Measurements from ENCODE around the gene NKD1.

The NKD1 gene

GRCh38 chr16:50664270-50664669 is 116.1 kb downstream of the NKD1 start:
- Histone ChIP-seq H3K9me3 (ENCODE audit: insufficient read depth, low read depth, low read length) (no peaks in the 10 kb centered on the region), H3K27ac (ENCODE audit: low read length) (no peak overlapping the region), H3K4me1 (ENCODE audit: insufficient read depth, low read length) (no peaks in the 10 kb centered on the region; the same call in 1 of the 2 replicates), H3K9ac (ENCODE audit: low read depth, low read length) (no peak overlapping the region), H3K4me3 (ENCODE audit: low read length) (no peak overlapping the region), H3K27me3 (ENCODE audit: insufficient read depth, low read length) (peaks cover 9% of the 10 kb centered on the region), H3K36me3 (ENCODE audit: insufficient read depth, low read depth, low read length) (no peaks in the 10 kb centered on the region)

GRCh38 chr16:50665128-50665878 is 117.1 kb downstream of the NKD1 start:
- H3K36me3 ChIP-seq (ENCODE audit: insufficient read depth, low read depth, low read length), result no peaks in the 10 kb centered on the region
- H3K4me1 ChIP-seq (ENCODE audit: insufficient read depth, low read length), result no peaks in the 10 kb centered on the region; the same call in 1 of the 2 replicates
- peak overlapping the region; percentile 78 for H3K4me3 ChIP-seq (ENCODE audit: low read length)
- H3K27ac ChIP-seq (ENCODE audit: low read length), result no peak overlapping the region
- H3K9ac ChIP-seq (ENCODE audit: low read depth, low read length), result peak overlapping the region; percentile 80; the same call in 1 of the 2 replicates
- no peaks in the 10 kb centered on the region for H3K9me3 ChIP-seq (ENCODE audit: insufficient read depth, low read depth, low read length)
- H3K27me3 ChIP-seq (ENCODE audit: insufficient read depth, low read length), result peaks cover 9% of the 10 kb centered on the region

- H3K27me3 ChIP-seq (ENCODE audit: insufficient read depth, low read length), result peaks cover 9% of the 10 kb centered on the region
- no peaks in the 10 kb centered on the region; the same call in 1 of the 2 replicates for H3K4me1 ChIP-seq (ENCODE audit: insufficient read depth, low read length)
- H3K4me3 ChIP-seq (ENCODE audit: low read length), result no peak overlapping the region
- H3K36me3 ChIP-seq (ENCODE audit: insufficient read depth, low read depth, low read length), result no peaks in the 10 kb centered on the region
- peaks cover 9% of the 10 kb centered on the region for H3K9me3 ChIP-seq (ENCODE audit: insufficient read depth, low read depth, low read length)
- H3K9ac ChIP-seq (ENCODE audit: low read depth, low read length), result no peak overlapping the region
- no peak overlapping the region for H3K27ac ChIP-seq (ENCODE audit: low read length)
Measured at GRCh38 chr16:50666658-50667496, 118.7 kb downstream of the NKD1 start.

GRCh38 chr16:50667497-50668367 is 119.5 kb downstream of the NKD1 start:
- Histone ChIP-seq H3K4me1 (ENCODE audit: insufficient read depth, low read length) (no peaks in the 10 kb centered on the region; the same call in 1 of the 2 replicates), H3K9me3 (ENCODE audit: insufficient read depth, low read depth, low read length) (peaks cover 18% of the 10 kb centered on the region), H3K27me3 (ENCODE audit: insufficient read depth, low read length) (peaks cover 9% of the 10 kb centered on the region), H3K4me3 (ENCODE audit: low read length) (no peak overlapping the region), H3K36me3 (ENCODE audit: insufficient read depth, low read depth, low read length) (no peaks in the 10 kb centered on the region), H3K27ac (ENCODE audit: low read length) (no peak overlapping the region), H3K9ac (ENCODE audit: low read depth, low read length) (no peak overlapping the region)

GRCh38 chr16:50668368-50669008 is 120.3 kb downstream of the NKD1 start:
- no peaks in the 10 kb centered on the region; the same call in 1 of the 2 replicates for H3K4me1 ChIP-seq (ENCODE audit: insufficient read depth, low read length)
- H3K27me3 ChIP-seq (ENCODE audit: insufficient read depth, low read length), result peaks cover 9% of the 10 kb centered on the region
- H3K9ac ChIP-seq (ENCODE audit: low read depth, low read length), result no peak overlapping the region
- H3K27ac ChIP-seq (ENCODE audit: low read length), result no peak overlapping the region
- H3K9me3 ChIP-seq (ENCODE audit: insufficient read depth, low read depth, low read length), result peaks cover 20% of the 10 kb centered on the region
- no peaks in the 10 kb centered on the region for H3K36me3 ChIP-seq (ENCODE audit: insufficient read depth, low read depth, low read length)
- H3K4me3 ChIP-seq (ENCODE audit: low read length), result no peak overlapping the region

GRCh38 chr16:50669741-50670140 is 121.5 kb downstream of the NKD1 start:
- peaks cover 2% of the 10 kb centered on the region for H3K27me3 ChIP-seq (ENCODE audit: insufficient read depth, low read length)
- H3K27ac ChIP-seq (ENCODE audit: low read length), result no peak overlapping the region
- no peak overlapping the region for H3K4me3 ChIP-seq (ENCODE audit: low read length)
- no peaks in the 10 kb centered on the region; the same call in 1 of the 2 replicates for H3K4me1 ChIP-seq (ENCODE audit: insufficient read depth, low read length)
- H3K9me3 ChIP-seq (ENCODE audit: insufficient read depth, low read depth, low read length), result peaks cover 20% of the 10 kb centered on the region
- no peak overlapping the region for H3K9ac ChIP-seq (ENCODE audit: low read depth, low read length)
- no peaks in the 10 kb centered on the region for H3K36me3 ChIP-seq (ENCODE audit: insufficient read depth, low read depth, low read length)

GRCh38 chr16:50670476-50670875 is 122.3 kb downstream of the NKD1 start:
- Histone ChIP-seq H3K27ac (ENCODE audit: low read length) (no peak overlapping the region), H3K36me3 (ENCODE audit: insufficient read depth, low read depth, low read length) (no peaks in the 10 kb centered on the region)

GRCh38 chr16:50671644-50672260 is 123.6 kb downstream of the NKD1 start:
- no peaks in the 10 kb centered on the region for H3K4me1 ChIP-seq (ENCODE audit: insufficient read depth, low read length)
- no peak overlapping the region for H3K4me3 ChIP-seq (ENCODE audit: low read length)
- H3K36me3 ChIP-seq (ENCODE audit: insufficient read depth, low read depth, low read length), result no peaks in the 10 kb centered on the region
- no peaks in the 10 kb centered on the region for H3K27me3 ChIP-seq (ENCODE audit: insufficient read depth, low read length)
- no peak overlapping the region for H3K27ac ChIP-seq (ENCODE audit: low read length)
- H3K9me3 ChIP-seq (ENCODE audit: insufficient read depth, low read depth, low read length), result peaks cover 20% of the 10 kb centered on the region
- no peak overlapping the region for H3K9ac ChIP-seq (ENCODE audit: low read depth, low read length)

More at GRCh38 chr16:50670476-50670875, 122.3 kb downstream of the NKD1 start:
- Histone ChIP-seq H3K27me3 (ENCODE audit: insufficient read depth, low read length) (no peaks in the 10 kb centered on the region), H3K9ac (ENCODE audit: low read depth, low read length) (no peak overlapping the region), H3K4me3 (ENCODE audit: low read length) (no peak overlapping the region), H3K9me3 (ENCODE audit: insufficient read depth, low read depth, low read length) (peaks cover 20% of the 10 kb centered on the region), H3K4me1 (ENCODE audit: insufficient read depth, low read length) (no peaks in the 10 kb centered on the region)

GRCh38 chr16:50673496-50674275 is 125.5 kb downstream of the NKD1 start:
- Histone ChIP-seq H3K9me3 (ENCODE audit: insufficient read depth, low read depth, low read length) (peaks cover 20% of the 10 kb centered on the region), H3K4me1 (ENCODE audit: insufficient read depth, low read length) (no peaks in the 10 kb centered on the region), H3K27me3 (ENCODE audit: insufficient read depth, low read length) (no peaks in the 10 kb centered on the region), H3K36me3 (ENCODE audit: insufficient read depth, low read depth, low read length) (no peaks in the 10 kb centered on the region), H3K27ac (ENCODE audit: low read length) (no peak overlapping the region), H3K9ac (ENCODE audit: low read depth, low read length) (no peak overlapping the region), H3K4me3 (ENCODE audit: low read length) (no peak overlapping the region)

GRCh38 chr16:50674831-50675230 is 126.6 kb downstream of the NKD1 start:
- no peak overlapping the region for H3K4me3 ChIP-seq (ENCODE audit: low read length)
- no peak overlapping the region for H3K9ac ChIP-seq (ENCODE audit: low read depth, low read length)
- no peaks in the 10 kb centered on the region for H3K27me3 ChIP-seq (ENCODE audit: insufficient read depth, low read length)
- no peak overlapping the region for H3K27ac ChIP-seq (ENCODE audit: low read length)
- no peaks in the 10 kb centered on the region for H3K36me3 ChIP-seq (ENCODE audit: insufficient read depth, low read depth, low read length)
- H3K9me3 ChIP-seq (ENCODE audit: insufficient read depth, low read depth, low read length), result peaks cover 20% of the 10 kb centered on the region
- H3K4me1 ChIP-seq (ENCODE audit: insufficient read depth, low read length), result no peaks in the 10 kb centered on the region

Data from iPS-20b (cell line).